ENCODE data around the gene NKX1-2.

Gene NKX1-2

DNA sequence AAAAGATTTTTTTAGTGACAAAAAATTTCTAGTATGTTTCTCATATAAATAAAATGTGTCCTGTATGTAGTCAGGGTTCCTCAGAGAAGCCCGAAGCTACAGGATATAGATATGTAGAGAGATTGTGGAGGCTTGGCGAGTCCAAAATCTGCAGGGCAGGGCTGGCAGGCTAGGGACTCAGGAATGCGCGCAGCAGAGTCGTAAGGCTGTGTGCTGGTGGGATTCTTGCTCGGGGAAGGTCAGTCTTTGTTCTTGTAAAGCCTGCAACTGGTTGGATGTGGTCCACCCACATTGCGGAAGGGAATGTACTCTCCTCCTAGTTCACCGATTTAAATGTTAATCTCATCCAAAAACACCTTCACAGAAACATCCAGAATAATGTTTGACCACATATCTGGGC, 42.4 kb upstream of the NKX1-2 start:
- H3K4me3 ChIP-seq (ENCODE audit: low read length in 2 of 2): no peak overlapping the region
- no peak overlapping the region for H3K9ac ChIP-seq (ENCODE audit: low read depth in 1 of 2, low read length in 2 of 2)
- H3K27me3 ChIP-seq (ENCODE audit: control insufficient read depth in 2 of 2, insufficient read depth in 2 of 2, low read length in 2 of 2): no peaks in the 10 kb centered on the region
- H3K27ac ChIP-seq (ENCODE audit: low read depth in 2 of 2, low read length in 2 of 2): no peak overlapping the region
- H3K36me3 ChIP-seq (ENCODE audit: control insufficient read depth in 2 of 2, insufficient read depth in 2 of 2, low read length in 2 of 2): peaks cover 2 to 4% of the 10 kb centered on the region in 2 donors
- no peaks in the 10 kb centered on the region for H3K4me1 ChIP-seq (ENCODE audit: control insufficient read depth in 2 of 2, insufficient read depth in 2 of 2, low read length in 2 of 2)
- H3K9me3 ChIP-seq (ENCODE audit: control insufficient read depth in 2 of 2, low read length in 2 of 2): no peaks in the 10 kb centered on the region

- Histone ChIP-seq H3K27me3 (ENCODE audit: control insufficient read depth in 2 of 2, insufficient read depth in 2 of 2, low read length in 2 of 2) (no peaks in the 10 kb centered on the region), H3K9me3 (ENCODE audit: control insufficient read depth in 2 of 2, low read length in 2 of 2) (no peaks in the 10 kb centered on the region), H3K27ac (ENCODE audit: low read depth in 2 of 2, low read length in 2 of 2) (no peak overlapping the region), H3K36me3 (ENCODE audit: control insufficient read depth in 2 of 2, insufficient read depth in 2 of 2, low read length in 2 of 2) (peaks cover 2 to 4% of the 10 kb centered on the region in 2 donors), H3K9ac (ENCODE audit: low read depth in 1 of 2, low read length in 2 of 2) (no peak overlapping the region), H3K4me1 (ENCODE audit: control insufficient read depth in 2 of 2, insufficient read depth in 2 of 2, low read length in 2 of 2) (no peaks in the 10 kb centered on the region), H3K4me3 (ENCODE audit: low read length in 2 of 2) (no peak overlapping the region)
Measured at GRCh38 chr10:124491105-124491504, 41.3 kb upstream of the NKX1-2 start.

GRCh38 chr10:124486635-124487034, 36.8 kb upstream of the NKX1-2 start:
- H3K4me1 ChIP-seq (ENCODE audit: control insufficient read depth in 2 of 2, insufficient read depth in 2 of 2, low read length in 2 of 2): no peaks in the 10 kb centered on the region
- H3K4me3 ChIP-seq (ENCODE audit: low read length in 2 of 2): no peak overlapping the region

DNA sequence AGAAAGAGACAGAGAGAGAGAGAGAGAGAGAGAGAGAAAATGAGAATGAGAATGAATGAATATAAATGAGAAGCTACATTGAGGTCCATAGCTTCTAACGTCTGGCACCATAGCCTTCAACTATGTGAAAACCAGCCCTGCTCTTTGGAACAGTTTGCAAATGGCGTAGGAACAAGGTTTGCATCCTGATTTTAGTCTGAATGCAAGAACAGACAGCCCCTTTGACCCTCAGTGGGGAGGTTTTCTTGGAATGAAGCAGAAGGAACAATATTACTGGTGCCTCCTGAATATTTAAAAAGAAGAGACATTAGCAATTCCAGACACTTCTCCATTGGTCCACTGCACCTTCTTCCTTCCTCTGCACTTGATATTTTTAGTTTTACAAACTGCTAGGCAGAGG, 34.8 kb upstream of the NKX1-2 start:
- Histone ChIP-seq H3K27me3 (ENCODE audit: control insufficient read depth in 2 of 2, insufficient read depth in 2 of 2, low read length in 2 of 2) (no peaks in the 10 kb centered on the region), H3K27ac (ENCODE audit: low read depth in 2 of 2, low read length in 2 of 2) (no peak overlapping the region), H3K9me3 (ENCODE audit: control insufficient read depth in 2 of 2, low read length in 2 of 2) (no peaks in the 10 kb centered on the region), H3K9ac (ENCODE audit: low read depth in 1 of 2, low read length in 2 of 2) (no peak overlapping the region), H3K4me3 (ENCODE audit: low read length in 2 of 2) (no peak overlapping the region), H3K36me3 (ENCODE audit: control insufficient read depth in 2 of 2, insufficient read depth in 2 of 2, low read length in 2 of 2) (peaks cover 0 to 2% of the 10 kb centered on the region in 2 donors), H3K4me1 (ENCODE audit: control insufficient read depth in 2 of 2, insufficient read depth in 2 of 2, low read length in 2 of 2) (no peaks in the 10 kb centered on the region)

More at GRCh38 chr10:124486635-124487034, 36.8 kb upstream of the NKX1-2 start:
- H3K9ac ChIP-seq (ENCODE audit: low read depth in 1 of 2, low read length in 2 of 2): no peak overlapping the region
- no peak overlapping the region for H3K27ac ChIP-seq (ENCODE audit: low read depth in 2 of 2, low read length in 2 of 2)
- no peaks in the 10 kb centered on the region for H3K9me3 ChIP-seq (ENCODE audit: control insufficient read depth in 2 of 2, low read length in 2 of 2)
- peaks cover 2 to 4% of the 10 kb centered on the region in 2 donors for H3K36me3 ChIP-seq (ENCODE audit: control insufficient read depth in 2 of 2, insufficient read depth in 2 of 2, low read length in 2 of 2)
- H3K27me3 ChIP-seq (ENCODE audit: control insufficient read depth in 2 of 2, insufficient read depth in 2 of 2, low read length in 2 of 2): no peaks in the 10 kb centered on the region

DNA sequence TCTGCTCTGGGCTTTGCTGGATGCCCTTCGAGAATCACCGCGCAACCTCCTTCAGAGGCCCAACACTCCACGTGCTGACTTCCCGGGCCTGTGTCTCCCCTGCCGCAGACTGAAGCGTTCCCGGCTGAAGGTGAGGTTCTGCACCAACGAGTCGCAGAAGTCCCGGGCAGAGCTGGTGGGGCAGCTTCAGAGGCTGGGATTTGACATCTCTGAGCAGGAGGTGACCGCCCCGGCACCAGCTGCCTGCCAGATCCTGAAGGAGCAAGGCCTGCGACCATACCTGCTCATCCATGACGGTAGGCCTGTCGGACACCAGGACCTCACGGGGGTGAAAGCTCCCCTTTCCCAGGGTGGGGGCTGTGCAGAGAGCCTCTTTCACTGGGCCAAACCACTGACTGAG, 34.2 kb upstream of the NKX1-2 start:
- H3K9me3 ChIP-seq (ENCODE audit: control insufficient read depth in 2 of 2, low read length in 2 of 2): no peaks in the 10 kb centered on the region
- no peak overlapping the region for H3K9ac ChIP-seq (ENCODE audit: low read depth in 1 of 2, low read length in 2 of 2)
- no peak overlapping the region for H3K4me3 ChIP-seq (ENCODE audit: low read length in 2 of 2)
- no peak overlapping the region for H3K27ac ChIP-seq (ENCODE audit: low read depth in 2 of 2, low read length in 2 of 2)
- no peaks in the 10 kb centered on the region for H3K4me1 ChIP-seq (ENCODE audit: control insufficient read depth in 2 of 2, insufficient read depth in 2 of 2, low read length in 2 of 2)
- H3K36me3 ChIP-seq (ENCODE audit: control insufficient read depth in 2 of 2, insufficient read depth in 2 of 2, low read length in 2 of 2): peaks cover 0 to 2% of the 10 kb centered on the region in 2 donors
- H3K27me3 ChIP-seq (ENCODE audit: control insufficient read depth in 2 of 2, insufficient read depth in 2 of 2, low read length in 2 of 2): no peaks in the 10 kb centered on the region

GRCh38 chr10:124482876-124483275, 33.0 kb upstream of the NKX1-2 start:
- Histone ChIP-seq H3K9me3 (ENCODE audit: control insufficient read depth in 2 of 2, low read length in 2 of 2) (no peaks in the 10 kb centered on the region), H3K4me3 (ENCODE audit: low read length in 2 of 2) (no peak overlapping the region), H3K36me3 (ENCODE audit: control insufficient read depth in 2 of 2, insufficient read depth in 2 of 2, low read length in 2 of 2) (peaks cover 0 to 2% of the 10 kb centered on the region in 2 donors), H3K4me1 (ENCODE audit: control insufficient read depth in 2 of 2, insufficient read depth in 2 of 2, low read length in 2 of 2) (no peaks in the 10 kb centered on the region), H3K27ac (ENCODE audit: low read depth in 2 of 2, low read length in 2 of 2) (no peak overlapping the region), H3K27me3 (ENCODE audit: control insufficient read depth in 2 of 2, insufficient read depth in 2 of 2, low read length in 2 of 2) (no peaks in the 10 kb centered on the region), H3K9ac (ENCODE audit: low read depth in 1 of 2, low read length in 2 of 2) (no peak overlapping the region)

DNA sequence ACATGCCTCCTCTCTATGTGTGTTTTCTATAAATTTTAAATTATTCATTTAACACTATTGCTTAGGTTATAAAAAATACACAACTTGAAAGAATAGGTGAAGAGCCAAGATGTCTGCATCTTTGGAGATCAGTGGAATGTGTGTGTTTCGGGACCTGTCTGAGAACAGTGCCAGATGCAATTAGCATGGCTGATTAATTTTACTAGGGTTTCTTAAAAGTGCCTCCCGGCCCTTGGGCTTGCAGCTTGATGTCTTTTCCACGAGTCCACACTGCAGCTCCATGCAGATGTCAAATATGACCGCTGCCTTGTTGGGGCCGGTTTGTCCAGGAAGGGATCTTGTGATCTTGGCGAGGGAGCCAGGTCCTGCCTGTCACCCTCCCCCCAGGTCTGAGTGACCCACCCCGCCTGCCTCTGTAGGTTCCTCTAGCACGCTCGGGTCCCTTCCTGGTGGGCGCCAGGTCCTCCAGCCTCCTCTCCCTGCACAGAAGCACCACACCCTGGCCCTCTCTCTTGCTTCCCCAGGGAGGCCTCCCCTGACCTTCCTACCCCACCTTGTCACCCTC, 32.5 kb upstream of the NKX1-2 start:
- H3K9me3 ChIP-seq (ENCODE audit: control insufficient read depth in 2 of 2, low read length in 2 of 2): no peaks in the 10 kb centered on the region
- no peaks in the 10 kb centered on the region for H3K4me1 ChIP-seq (ENCODE audit: control insufficient read depth in 2 of 2, insufficient read depth in 2 of 2, low read length in 2 of 2)
- H3K9ac ChIP-seq (ENCODE audit: low read depth in 1 of 2, low read length in 2 of 2): no peak overlapping the region
- no peaks in the 10 kb centered on the region for H3K27me3 ChIP-seq (ENCODE audit: control insufficient read depth in 2 of 2, insufficient read depth in 2 of 2, low read length in 2 of 2)
- H3K4me3 ChIP-seq (ENCODE audit: low read length in 2 of 2): no peak overlapping the region
- no peak overlapping the region for H3K27ac ChIP-seq (ENCODE audit: low read depth in 2 of 2, low read length in 2 of 2)
- H3K36me3 ChIP-seq (ENCODE audit: control insufficient read depth in 2 of 2, insufficient read depth in 2 of 2, low read length in 2 of 2): no peaks in the 10 kb centered on the region

DNA sequence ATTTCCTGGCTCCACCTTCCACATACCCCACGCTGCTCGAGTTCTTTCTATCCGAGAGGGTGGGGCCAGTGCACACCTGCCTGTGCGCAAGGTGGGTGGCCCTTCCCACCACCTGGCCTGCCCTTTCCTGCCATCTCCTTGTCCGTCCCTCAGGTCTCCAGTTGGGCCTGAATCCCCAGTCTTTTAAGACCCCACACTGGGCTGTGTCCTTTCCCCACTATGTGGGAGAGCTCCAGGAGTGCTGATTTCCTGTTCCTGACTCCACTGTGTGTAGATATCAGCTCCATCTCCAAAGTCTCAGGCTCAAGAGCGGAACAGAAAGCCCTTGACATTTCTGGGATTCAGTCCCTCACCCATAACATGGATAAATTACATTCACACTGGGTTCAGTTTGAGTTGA, 31.9 kb upstream of the NKX1-2 start:
- Histone ChIP-seq H3K4me1 (ENCODE audit: control insufficient read depth in 2 of 2, insufficient read depth in 2 of 2, low read length in 2 of 2) (no peaks in the 10 kb centered on the region), H3K9ac (ENCODE audit: low read depth in 1 of 2, low read length in 2 of 2) (no peak overlapping the region), H3K27me3 (ENCODE audit: control insufficient read depth in 2 of 2, insufficient read depth in 2 of 2, low read length in 2 of 2) (no peaks in the 10 kb centered on the region), H3K36me3 (ENCODE audit: control insufficient read depth in 2 of 2, insufficient read depth in 2 of 2, low read length in 2 of 2) (no peaks in the 10 kb centered on the region), H3K27ac (ENCODE audit: low read depth in 2 of 2, low read length in 2 of 2) (no peak overlapping the region), H3K4me3 (ENCODE audit: low read length in 2 of 2) (no peak overlapping the region), H3K9me3 (ENCODE audit: control insufficient read depth in 2 of 2, low read length in 2 of 2) (no peaks in the 10 kb centered on the region)

GRCh38 chr10:124480860-124481259, 31.0 kb upstream of the NKX1-2 start:
- H3K27me3 ChIP-seq (ENCODE audit: control insufficient read depth in 2 of 2, insufficient read depth in 2 of 2, low read length in 2 of 2): no peaks in the 10 kb centered on the region
- H3K36me3 ChIP-seq (ENCODE audit: control insufficient read depth in 2 of 2, insufficient read depth in 2 of 2, low read length in 2 of 2): no peaks in the 10 kb centered on the region
- H3K9ac ChIP-seq (ENCODE audit: low read depth in 1 of 2, low read length in 2 of 2): no peak overlapping the region
- no peak overlapping the region for H3K4me3 ChIP-seq (ENCODE audit: low read length in 2 of 2)
- H3K4me1 ChIP-seq (ENCODE audit: control insufficient read depth in 2 of 2, insufficient read depth in 2 of 2, low read length in 2 of 2): no peaks in the 10 kb centered on the region
- no peaks in the 10 kb centered on the region for H3K9me3 ChIP-seq (ENCODE audit: control insufficient read depth in 2 of 2, low read length in 2 of 2)
- H3K27ac ChIP-seq (ENCODE audit: low read depth in 2 of 2, low read length in 2 of 2): no peak overlapping the region

DNA sequence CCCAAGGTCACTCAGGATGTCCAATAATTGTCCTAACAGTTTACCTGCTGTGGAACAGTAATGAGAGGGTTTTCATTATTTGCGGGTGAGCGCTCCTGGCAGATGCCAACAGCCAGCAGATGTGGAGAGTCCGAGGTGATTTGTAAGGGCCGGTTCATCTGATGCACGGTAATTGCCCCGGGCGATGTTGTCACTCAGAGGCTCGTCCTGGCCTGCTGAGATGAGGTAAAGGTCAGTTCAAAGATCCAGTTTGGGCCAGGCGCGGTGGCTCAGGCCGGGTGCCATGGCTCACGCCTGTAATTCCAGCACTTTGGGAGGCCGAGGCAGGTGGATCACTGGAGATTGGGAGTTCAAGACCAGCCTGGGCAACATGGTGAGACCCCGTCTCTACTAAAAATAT, 28.7 kb upstream of the NKX1-2 start:
- Histone ChIP-seq H3K4me3 (ENCODE audit: low read length in 2 of 2) (no peak overlapping the region), H3K36me3 (ENCODE audit: control insufficient read depth in 2 of 2, insufficient read depth in 2 of 2, low read length in 2 of 2) (no peaks in the 10 kb centered on the region), H3K4me1 (ENCODE audit: control insufficient read depth in 2 of 2, insufficient read depth in 2 of 2, low read length in 2 of 2) (no peaks in the 10 kb centered on the region), H3K9me3 (ENCODE audit: control insufficient read depth in 2 of 2, low read length in 2 of 2) (no peaks in the 10 kb centered on the region), H3K27ac (ENCODE audit: low read depth in 2 of 2, low read length in 2 of 2) (no peak overlapping the region), H3K9ac (ENCODE audit: low read depth in 1 of 2, low read length in 2 of 2) (no peak overlapping the region), H3K27me3 (ENCODE audit: control insufficient read depth in 2 of 2, insufficient read depth in 2 of 2, low read length in 2 of 2) (no peaks in the 10 kb centered on the region)

Measured in mucosa of rectum (tissue), 2 donors.